GM18520 (cell line): Measurements from ENCODE around the gene WDR18.

ENCODE experiments used
- ATAC-seq: cut with Tn5 transposase; IDR thresholded peaks from one replicate; pipeline ENCODE4 v1.9.1; 2021; ENCODE audit not compliant: unreplicated experiment

The WDR18 gene

DNA sequence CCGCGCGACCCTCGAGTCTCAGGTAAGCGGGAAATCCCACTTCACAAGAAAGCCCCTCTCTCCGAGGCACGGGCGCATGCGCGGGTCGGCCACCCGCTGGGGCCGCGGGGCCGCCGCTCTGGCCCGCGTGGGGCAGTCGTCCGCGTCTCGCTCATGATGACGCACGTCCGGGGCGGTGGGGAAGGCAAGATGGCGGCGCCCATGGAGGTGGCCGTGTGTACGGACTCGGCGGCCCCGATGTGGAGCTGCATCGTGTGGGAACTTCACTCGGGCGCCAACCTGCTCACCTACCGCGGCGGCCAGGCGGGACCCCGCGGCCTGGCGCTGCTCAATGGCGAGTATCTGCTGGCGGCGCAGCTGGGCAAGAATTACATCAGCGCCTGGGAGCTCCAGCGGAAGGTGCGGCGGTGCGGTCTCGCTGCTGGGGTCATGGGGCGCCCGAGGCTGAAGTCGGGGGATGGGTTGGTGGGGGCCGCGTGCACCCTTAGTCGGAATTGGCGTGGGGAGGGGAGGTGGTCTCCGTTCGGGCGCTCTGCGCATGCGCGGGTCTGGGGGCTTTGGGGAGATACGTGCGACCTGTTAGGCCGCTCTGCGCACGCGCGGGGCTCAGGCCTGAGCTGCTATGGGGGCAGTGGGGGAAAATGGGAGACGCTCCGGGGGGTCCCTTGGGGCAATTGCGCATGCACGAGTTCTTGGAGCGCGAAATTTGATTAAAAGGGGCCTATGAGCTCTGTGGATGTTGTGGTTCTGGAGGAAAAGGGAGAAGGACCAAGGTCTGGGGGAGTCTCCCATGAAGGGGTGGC is at the start of gene WDR18:
Gene WDR18 (plus strand): TSS at position 181 of the 803 bp plus-strand sequence. CDS start 9 bp downstream, at position 190.
- ATAC-seq = peak; percentile 63

GRCh38 chr19:934865-935479 is 49.2 kb upstream of the WDR18 start:
- ATAC-seq = no peak

DNA sequence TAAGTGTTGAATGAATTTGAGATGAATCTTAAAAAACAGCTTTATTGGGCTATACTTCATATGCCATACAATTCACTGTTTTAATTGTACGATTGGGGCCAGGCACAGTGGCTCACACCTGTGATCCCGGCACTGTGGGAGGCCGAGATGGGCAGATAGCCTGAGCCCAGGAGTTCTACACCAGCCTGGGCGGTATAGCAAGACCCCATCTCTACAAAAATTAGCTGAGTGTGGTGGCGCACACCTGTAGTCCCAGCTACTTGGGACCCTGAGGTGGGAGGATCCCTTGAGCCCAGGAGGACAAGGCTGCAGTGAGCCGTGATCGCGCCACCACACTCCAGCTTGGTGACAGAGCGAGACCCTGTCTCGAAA is 48.0 kb upstream of the WDR18 start:
- ATAC-seq = no peak

GRCh38 chr19:937259-937694 is 46.9 kb upstream of the WDR18 start:
- no peak for ATAC-seq

DNA sequence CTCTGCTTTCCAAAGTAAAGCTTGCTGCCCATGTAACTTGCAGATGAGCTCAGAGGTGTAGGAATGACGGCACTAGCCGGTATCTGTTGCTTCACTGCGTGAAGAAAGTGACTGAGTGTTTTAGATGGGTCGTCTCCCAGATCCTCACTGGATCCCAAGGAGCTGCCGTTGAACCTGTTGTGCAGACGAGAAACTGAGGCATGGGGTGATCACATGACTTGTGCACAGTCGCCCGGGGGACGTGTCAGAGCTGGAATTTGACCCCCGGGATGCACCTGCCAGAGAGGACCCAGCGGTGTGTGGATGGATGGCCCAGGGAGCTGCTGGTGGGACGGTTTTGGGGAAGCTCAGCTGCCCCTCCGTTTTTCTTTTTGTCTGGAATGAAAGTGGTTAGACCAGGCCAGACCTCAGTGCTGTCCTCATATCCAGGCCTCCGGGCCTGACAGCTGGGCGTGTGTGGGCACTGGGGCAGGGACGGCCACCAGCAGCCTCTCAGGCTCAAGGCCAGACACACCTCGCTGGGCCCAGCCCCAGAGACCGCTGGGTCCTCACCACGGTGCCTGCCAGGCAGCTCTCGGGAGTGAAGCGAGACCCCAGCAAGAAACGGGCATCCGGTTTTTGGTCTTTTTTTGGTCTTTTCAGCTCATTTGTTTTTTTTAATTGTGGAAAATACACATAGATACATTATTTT is 45.8 kb upstream of the WDR18 start:
- ATAC-seq = no peak

- no peak for ATAC-seq
Measured at GRCh38 chr19:939439-939838, 44.7 kb upstream of the WDR18 start.

GRCh38 chr19:939922-940321 is 44.2 kb upstream of the WDR18 start:
- ATAC-seq = no peak

- peak; percentile 48 for ATAC-seq
Measured at GRCh38 chr19:940591-941291, 43.4 kb upstream of the WDR18 start.

- no peak for ATAC-seq
Measured at GRCh38 chr19:941292-942132, 42.6 kb upstream of the WDR18 start.

DNA sequence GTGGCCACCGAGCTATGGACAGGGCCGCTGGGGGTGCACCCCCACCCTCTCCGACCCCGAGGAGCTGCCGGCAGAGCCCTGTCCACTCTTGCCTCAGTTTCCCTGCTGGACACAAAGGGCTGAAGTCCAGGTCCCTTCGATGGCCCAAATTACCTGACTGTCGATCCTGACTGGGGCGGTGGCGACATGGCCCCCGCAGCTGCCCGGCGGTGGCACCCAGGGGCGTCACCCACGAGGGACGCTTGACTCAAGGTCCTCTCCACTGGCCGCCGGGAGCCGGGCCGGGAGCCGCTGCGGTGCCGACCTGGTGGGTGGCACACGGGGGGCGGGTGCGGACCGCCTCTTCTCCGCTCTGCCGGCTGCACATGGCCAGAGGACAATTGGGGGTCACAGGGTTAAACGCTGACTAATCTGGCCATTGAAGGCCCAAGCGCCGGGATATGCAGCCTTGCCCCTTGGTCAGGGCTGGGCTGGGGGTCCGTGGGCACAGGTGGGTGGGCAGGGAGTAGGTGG is 42.0 kb upstream of the WDR18 start:
- ATAC-seq = no peak

- no peak for ATAC-seq
Measured at GRCh38 chr19:943551-944170, 40.5 kb upstream of the WDR18 start.

- ATAC-seq = no peak
Measured at GRCh38 chr19:944171-944567, 40.0 kb upstream of the WDR18 start.

- ATAC-seq = no peak
Measured at GRCh38 chr19:944663-945241, 39.4 kb upstream of the WDR18 start.

- no peak for ATAC-seq
Measured at GRCh38 chr19:945401-946252, 38.5 kb upstream of the WDR18 start.

DNA sequence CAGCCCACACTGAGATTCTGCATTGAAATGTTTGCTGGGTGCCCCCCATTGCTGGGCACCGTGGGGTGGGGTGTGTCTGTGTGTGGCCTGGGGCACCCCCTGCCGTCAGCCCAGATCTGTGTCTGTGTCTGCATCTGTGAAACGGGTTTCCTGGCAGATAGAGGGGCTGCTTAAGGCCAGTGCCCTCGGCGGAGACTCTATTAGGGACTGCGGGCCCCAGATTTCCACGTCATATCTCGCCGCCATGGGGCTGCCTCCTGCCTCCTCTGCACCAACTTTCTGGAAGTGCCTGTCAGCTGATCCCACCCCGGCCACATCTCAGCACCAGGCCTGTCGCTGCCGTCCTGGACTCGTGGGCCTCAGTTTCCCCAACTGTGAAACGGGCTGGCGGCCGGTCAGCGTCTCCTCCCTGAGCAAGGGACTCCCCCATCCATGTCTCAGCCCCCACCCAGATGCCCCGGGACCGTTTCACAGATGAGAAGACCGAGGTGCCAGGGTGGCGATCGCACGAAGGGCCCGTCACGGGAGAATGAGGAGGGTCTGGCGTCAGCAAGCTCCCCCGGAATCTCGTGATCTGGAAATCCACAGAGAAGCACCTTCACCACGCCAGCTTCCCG is 36.9 kb upstream of the WDR18 start:
- no peak for ATAC-seq

DNA sequence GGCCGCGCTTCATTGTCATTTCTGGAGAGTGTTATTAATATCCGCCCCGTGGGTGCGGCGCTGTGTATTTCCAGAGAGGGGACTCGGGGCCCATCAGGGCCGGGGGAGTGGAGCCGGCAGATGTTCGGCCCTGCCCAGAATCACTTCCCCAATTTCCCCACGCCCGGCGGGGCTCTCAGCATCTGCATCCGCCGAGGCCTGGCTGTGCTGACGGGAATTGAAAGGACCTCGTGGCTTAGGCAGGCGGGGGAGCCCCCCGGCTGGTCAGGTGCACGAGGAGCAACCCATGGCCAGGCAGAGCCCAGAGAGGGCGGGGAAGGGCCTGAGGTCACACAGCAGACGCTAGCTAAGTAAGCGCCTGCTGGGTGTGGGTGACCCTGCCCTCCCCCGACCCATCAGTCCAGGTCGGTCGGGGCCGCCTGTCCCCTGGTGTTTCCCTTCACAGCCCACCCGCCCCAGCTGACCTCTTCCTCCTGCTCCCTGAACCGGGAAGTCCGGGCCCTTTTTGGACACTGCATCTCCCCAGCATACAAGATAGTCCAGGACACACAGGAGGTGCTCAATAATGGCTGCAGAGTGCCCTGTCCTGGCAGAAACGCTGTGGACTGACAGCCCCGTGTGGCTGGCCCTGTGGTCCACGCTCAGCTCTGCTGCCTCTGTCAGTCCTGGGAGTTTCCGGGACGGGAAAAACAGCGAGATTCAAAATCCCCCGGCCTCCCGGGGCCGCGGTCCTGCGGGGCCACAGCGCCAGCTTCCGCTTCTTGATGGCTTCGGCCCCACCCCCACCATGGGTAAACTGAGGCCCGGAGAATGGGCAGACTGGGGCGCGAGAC is 36.2 kb upstream of the WDR18 start:
- ATAC-seq = peak; percentile 71

- ATAC-seq = no peak
Measured at GRCh38 chr19:948842-949496, 35.2 kb upstream of the WDR18 start.
